IMR-90 (cell line): ENCODE results near the gene ACE2. TPM values are rescaled to one million over a fixed set of nuclear protein-coding genes. Genes with fewer than 3 reads are reported as not detected.

ENCODE experiments used
- ATAC-seq: fragments of 200-7000 bp; cut with Tn5 transposase; 2 replicates; pipeline ENCODE4 v1.9.1; 2020; ENCODE audit warnings: low read depth, mild to moderate bottlenecking, moderate library complexity
- BruUV-seq: library from RNA; stranded (reverse); fragments of 400-500 nt; replicated peaks from 2 replicates; lab custom pipeline; 2021; lab: Mats Ljungman, UMichigan
- CTCF ChIA-PET: fragments of 300-600 bp; formaldehyde crosslinking; extraction: SDS; loops from one replicate; lab custom pipeline; 2021; ENCODE audit warnings: antibody characterized with exemption; lab: Yijun Ruan, JAX
- POLR2A ChIA-PET: fragments of 300-600 bp; sonication (Branson Sonifier 250); formaldehyde crosslinking; loops from one replicate; lab custom pipeline; 2022; ENCODE audit warnings: antibody characterized with exemption; ENCODE audit not compliant: unreplicated experiment; lab: Charles Lee
- DNase-seq: peaks from one replicate; pipeline ENCODE4 v3.0.0; 2013
- H2AFZ ChIP-seq: replicated peaks from 2 replicates; pipeline ENCODE3; 2013; ENCODE audit warnings: low read length, mild to moderate bottlenecking; ENCODE audit not compliant: poor library complexity
- H2AK5ac ChIP-seq: 2 replicates; pipeline ENCODE4 v1.6.1; 2013; ENCODE audit warnings: low read depth, low read length, inconsistent platforms
- H2AK9ac ChIP-seq: replicated peaks from 2 replicates; pipeline ENCODE3; 2013; ENCODE audit warnings: mild to moderate bottlenecking, low read depth, low read length, moderate library complexity; ENCODE audit not compliant: poor library complexity
- H2BK120ac ChIP-seq: 2 replicates; pipeline ENCODE4 v1.6.1; 2013; ENCODE audit warnings: low read depth, low read length, inconsistent platforms
- H2BK15ac ChIP-seq: 3 replicates; pipeline ENCODE4 v1.6.1; 2013; ENCODE audit warnings: low read depth, low read length, inconsistent platforms
- H2BK20ac ChIP-seq: 2 replicates; pipeline ENCODE4 v1.6.1; 2013; ENCODE audit warnings: low read depth, mild to moderate bottlenecking, inconsistent platforms, low read length, moderate library complexity
- H2BK5ac ChIP-seq: 2 replicates; pipeline ENCODE4 v1.6.1; 2013; ENCODE audit warnings: mild to moderate bottlenecking, low read depth, low read length, inconsistent platforms; ENCODE audit not compliant: poor library complexity, severe bottlenecking
- H3K14ac ChIP-seq: replicated peaks from 2 replicates; pipeline ENCODE4 v1.6.1; 2013; ENCODE audit warnings: low read depth, low read length, inconsistent platforms
- H3K18ac ChIP-seq: 2 replicates; pipeline ENCODE4 v1.6.1; 2013; ENCODE audit warnings: low read depth, low read length, control low read depth
- H3K23ac ChIP-seq: 2 replicates; pipeline ENCODE4 v1.6.1; 2013; ENCODE audit warnings: low read depth, low read length, inconsistent platforms
- H3K27ac ChIP-seq: 2 replicates; pipeline ENCODE4 v1.5.1; 2013; ENCODE audit warnings: mild to moderate bottlenecking, control low read depth, low read length; ENCODE audit not compliant: insufficient read depth
- H3K27me3 ChIP-seq: 2 replicates; pipeline ENCODE4 v1.6.1; 2013; ENCODE audit warnings: low read length; ENCODE audit not compliant: control insufficient read depth, insufficient read depth
- H3K36me3 ChIP-seq: 2 replicates; pipeline ENCODE4 v1.6.1; 2013; ENCODE audit warnings: low read length, mixed read lengths; ENCODE audit not compliant: control insufficient read depth, insufficient read depth
- H3K4ac ChIP-seq: 2 replicates; pipeline ENCODE4 v1.6.1; 2013; ENCODE audit warnings: low read depth, low read length, inconsistent platforms
- H3K4me1 ChIP-seq: 2 replicates; pipeline ENCODE4 v1.6.1; 2013; ENCODE audit warnings: low read length, mixed read lengths; ENCODE audit not compliant: control insufficient read depth, insufficient read depth
- H3K4me2 ChIP-seq: 2 replicates; pipeline ENCODE4 v1.6.1; 2013; ENCODE audit warnings: low read depth, mild to moderate bottlenecking, control low read depth, low read length, moderate library complexity
- H3K4me3 ChIP-seq: 2 replicates; pipeline ENCODE4 v1.5.1; 2013; ENCODE audit warnings: low read depth, mild to moderate bottlenecking, control low read depth, low read length, moderate library complexity; ENCODE audit not compliant: insufficient read depth
- H3K56ac ChIP-seq: 2 replicates; pipeline ENCODE4 v1.6.1; 2013; ENCODE audit warnings: low read length, inconsistent platforms; ENCODE audit not compliant: insufficient read depth; ENCODE audit errors: extremely low read depth
- H3K79me1 ChIP-seq, 2 experiments: 2 replicates each; pipeline ENCODE4 v1.6.1; 2013; ENCODE audit warnings: low read length in 2 of 2, inconsistent platforms in 1 of 2, low read depth in 1 of 2
- H3K9ac ChIP-seq: 2 replicates; pipeline ENCODE4 v1.6.1; 2013; ENCODE audit warnings: low read depth, low read length, control low read depth
- H3K9me1 ChIP-seq: 2 replicates; pipeline ENCODE4 v1.6.1; 2013; ENCODE audit warnings: low read length, inconsistent platforms; ENCODE audit not compliant: insufficient read depth
- H3K9me3 ChIP-seq: 2 replicates; pipeline ENCODE4 v1.6.1; 2013; ENCODE audit warnings: low read length; ENCODE audit not compliant: control insufficient read depth, insufficient read depth
- H4K20me1 ChIP-seq: 2 replicates; pipeline ENCODE4 v1.6.1; 2013; ENCODE audit warnings: low read length, inconsistent platforms; ENCODE audit not compliant: insufficient read depth
- H4K5ac ChIP-seq: 2 replicates; pipeline ENCODE4 v1.6.1; 2013; ENCODE audit warnings: mild to moderate bottlenecking, low read depth, low read length, control low read depth
- H4K8ac ChIP-seq, 2 experiments: 2 replicates each; pipeline ENCODE4 v1.6.1; 2013; ENCODE audit warnings: low read depth in 2 of 2, low read length in 2 of 2, control low read depth in 1 of 2, inconsistent platforms in 1 of 2
- H4K91ac ChIP-seq: 2 replicates; pipeline ENCODE4 v1.6.1; 2013; ENCODE audit warnings: low read depth, low read length, inconsistent platforms; ENCODE audit not compliant: insufficient read depth
- CHD1 ChIP-seq: IDR thresholded peaks from 2 replicates; pipeline ENCODE4 v1.6.1; 2012; ENCODE audit warnings: low read depth, low read length, improper control_type of control experiment
- CTCF ChIP-seq: conservative IDR thresholded peaks from 2 replicates; pipeline ENCODE4 v1.5.1; 2012; ENCODE audit warnings: mild to moderate bottlenecking, low read depth, low read length, improper control_type of control experiment
- POLR2A ChIP-seq: IDR thresholded peaks from 2 replicates; pipeline ENCODE4 v1.6.1; 2012; ENCODE audit warnings: mild to moderate bottlenecking, low read depth, low read length
- RFX5 ChIP-seq: IDR thresholded peaks from 2 replicates; pipeline ENCODE4 v1.8.0; 2012; ENCODE audit warnings: low read depth, mild to moderate bottlenecking, low read length, moderate library complexity
- dilution Hi-C: fragments of 300-500 bp; cut with HindIII; formaldehyde crosslinking; loops from one replicate; pipeline ENCODE4 v1.14.3; 2018; ENCODE audit warnings: low sequenced_read_pairs; ENCODE audit not compliant: unreplicated experiment
- in situ Hi-C: fragments of 300-500 bp; cut with MboI; formaldehyde crosslinking; loops from 3 replicates; pipeline ENCODE4 v1.14.3; 2019; ENCODE audit warnings: low sequenced_read_pairs, inconsistent platforms, mixed read lengths
- intact Hi-C: fragments of 100-400 bp; cut with micrococcal nuclease; formaldehyde crosslinking; loops from 2 replicates; pipeline ENCODE4 v1.10.0; 2022
- polyA plus RNA-seq, 3 experiments: library from polyadenylated mRNA; depleted of rRNA; stranded (reverse); fragments of >200 nt; gene quantifications; 2 replicates each; pipeline ENCODE4 v1.2.3, GENCODE V29; 2012; ENCODE audit warnings: low replicate concordance in 1 of 3
- total RNA-seq: library from RNA; depleted of rRNA; stranded (reverse); fragments of >200 nt; gene quantifications from 2 replicates; pipeline ENCODE4 v1.2.3, GENCODE V29; 2012
- TF ChIP-seq, protein P1 (sequence below): fragments of 150-350 bp; IDR thresholded peaks from 2 replicates; pipeline ENCODE4 v1.6.1; 2016; ENCODE audit warnings: low read depth, mild to moderate bottlenecking, low read length, moderate library complexity, borderline replicate concordance

The ACE2 gene
- total and polyA plus RNA-seq, 2 of the 4 experiments (the other 2 are of a cell fraction), result not detected

DNA sequence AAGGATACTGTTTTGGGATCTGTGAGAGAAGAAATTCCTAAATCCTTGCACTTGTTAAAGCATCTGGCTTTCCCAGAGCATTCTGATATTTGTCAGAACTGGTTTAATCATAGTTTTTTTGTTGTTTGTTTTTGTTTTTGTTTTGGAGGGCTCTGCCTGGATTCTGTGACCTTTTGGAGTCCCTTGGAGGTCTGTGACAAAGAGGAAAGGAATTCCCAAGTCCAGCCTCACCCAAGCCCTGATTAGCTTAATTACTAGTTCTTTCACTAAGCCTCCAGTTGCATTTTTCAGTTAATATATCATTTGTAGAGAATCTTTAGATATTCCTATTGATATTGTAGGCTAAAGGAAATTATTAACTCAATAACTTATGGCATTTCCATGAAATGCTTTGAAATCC is 711 bp downstream of the ACE2 start:
- H4K20me1 ChIP-seq, result no peaks in the 10 kb centered on the region
- H3K27me3 ChIP-seq, result peaks cover 10% of the 10 kb centered on the region
- H2AK9ac ChIP-seq, result no peak overlapping the region
- DNase-seq (no peak), ATAC-seq (no peak)
- H3K27ac ChIP-seq, result no peak overlapping the region
- no peak overlapping the region for H3K23ac ChIP-seq
- no peak overlapping the region for H3K4ac ChIP-seq
- H3K4me3 ChIP-seq, result no peak overlapping the region
- no peaks in the 10 kb centered on the region for H3K4me1 ChIP-seq
- no peak overlapping the region for H3K4me2 ChIP-seq
- H2BK5ac ChIP-seq, result no peak overlapping the region
- no TSS peak for BruUV-seq
- no peaks in the 10 kb centered on the region for H3K9me1 ChIP-seq
- no peak overlapping the region for H2BK20ac ChIP-seq
- no peak overlapping the region for H4K91ac ChIP-seq
- H2BK15ac ChIP-seq, result no peak overlapping the region
- TF ChIP-seq, protein P1, sequence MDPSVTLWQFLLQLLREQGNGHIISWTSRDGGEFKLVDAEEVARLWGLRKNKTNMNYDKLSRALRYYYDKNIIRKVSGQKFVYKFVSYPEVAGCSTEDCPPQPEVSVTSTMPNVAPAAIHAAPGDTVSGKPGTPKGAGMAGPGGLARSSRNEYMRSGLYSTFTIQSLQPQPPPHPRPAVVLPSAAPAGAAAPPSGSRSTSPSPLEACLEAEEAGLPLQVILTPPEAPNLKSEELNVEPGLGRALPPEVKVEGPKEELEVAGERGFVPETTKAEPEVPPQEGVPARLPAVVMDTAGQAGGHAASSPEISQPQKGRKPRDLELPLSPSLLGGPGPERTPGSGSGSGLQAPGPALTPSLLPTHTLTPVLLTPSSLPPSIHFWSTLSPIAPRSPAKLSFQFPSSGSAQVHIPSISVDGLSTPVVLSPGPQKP, result no peak
- TF ChIP-seq RFX5, result no peak
- TF ChIP-seq CHD1, result no peak
- no peak for TF ChIP-seq POLR2A
- TF ChIP-seq CTCF, result no peak
- in situ Hi-C loops, result no loop called here
- H3K36me3 ChIP-seq, result no peaks in the 10 kb centered on the region
- no peak overlapping the region for H2AK5ac ChIP-seq
- H3K9ac ChIP-seq, result no peak overlapping the region
- ChIA-PET POLR2A (no interaction called here), CTCF (interaction anchor here (0.6 to 1.3 kb wide), 3 partner anchors 9 to 699 kb away, joined by 3 to 5 read pairs (median 4); no protein-coding TSS in a partner anchor)
- intact Hi-C loops, result no loop called here
- no peaks in the 10 kb centered on the region for H3K9me3 ChIP-seq
- H3K14ac ChIP-seq, result no peak overlapping the region
- H2AFZ ChIP-seq, result no peak overlapping the region
- H4K8ac ChIP-seq, result no peak overlapping the region
- no peaks in the 10 kb centered on the region for H3K79me1 ChIP-seq
- no peak overlapping the region for H3K56ac ChIP-seq
- dilution Hi-C loops, result no loop called here
- no peak overlapping the region for H4K5ac ChIP-seq
- H3K18ac ChIP-seq, result no peak overlapping the region
- no peak overlapping the region for H2BK120ac ChIP-seq
